Dermis lymphatic vessel endothelial cell (primary cell): Measurements from ENCODE around the gene OR56A3. TPM values are rescaled to one million over a fixed set of nuclear protein-coding genes. Genes with fewer than 3 reads are reported as not detected.

Source experiments
- total RNA-seq: library from RNA; depleted of rRNA; stranded (reverse); fragments of >200 nt; gene quantifications from 2 replicates; pipeline ENCODE4 v1.2.1, GENCODE V29; 2014

Gene OR56A3, protein sequence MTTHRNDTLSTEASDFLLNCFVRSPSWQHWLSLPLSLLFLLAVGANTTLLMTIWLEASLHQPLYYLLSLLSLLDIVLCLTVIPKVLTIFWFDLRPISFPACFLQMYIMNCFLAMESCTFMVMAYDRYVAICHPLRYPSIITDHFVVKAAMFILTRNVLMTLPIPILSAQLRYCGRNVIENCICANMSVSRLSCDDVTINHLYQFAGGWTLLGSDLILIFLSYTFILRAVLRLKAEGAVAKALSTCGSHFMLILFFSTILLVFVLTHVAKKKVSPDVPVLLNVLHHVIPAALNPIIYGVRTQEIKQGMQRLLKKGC
- not detected in 2 replicates for total RNA-seq

DNA sequence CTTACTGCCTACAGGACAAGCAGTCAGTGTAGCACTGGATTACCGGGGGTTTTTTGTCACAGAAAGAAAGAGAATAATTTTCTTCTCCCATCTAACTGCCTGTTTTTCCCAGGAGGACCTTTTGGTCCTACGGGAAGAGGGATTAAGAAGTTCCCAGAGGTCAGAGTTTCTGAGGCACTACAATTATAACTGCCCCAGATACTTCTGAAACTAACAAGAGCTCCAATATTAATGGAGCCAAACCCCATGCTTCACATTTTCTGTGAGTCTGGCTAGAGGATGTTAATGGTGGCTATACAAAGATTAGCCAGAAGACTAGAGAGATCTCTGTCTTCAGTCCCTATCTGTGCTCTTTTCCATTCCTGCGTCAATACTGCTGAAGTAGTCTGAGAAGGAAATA lies at the start of gene OR56A3:
Gene OR56A3, plus strand, starts transcription at position 301 of the 400 bp plus-strand sequence. CDS start 5,096 bp downstream, outside the sequence.

DNA sequence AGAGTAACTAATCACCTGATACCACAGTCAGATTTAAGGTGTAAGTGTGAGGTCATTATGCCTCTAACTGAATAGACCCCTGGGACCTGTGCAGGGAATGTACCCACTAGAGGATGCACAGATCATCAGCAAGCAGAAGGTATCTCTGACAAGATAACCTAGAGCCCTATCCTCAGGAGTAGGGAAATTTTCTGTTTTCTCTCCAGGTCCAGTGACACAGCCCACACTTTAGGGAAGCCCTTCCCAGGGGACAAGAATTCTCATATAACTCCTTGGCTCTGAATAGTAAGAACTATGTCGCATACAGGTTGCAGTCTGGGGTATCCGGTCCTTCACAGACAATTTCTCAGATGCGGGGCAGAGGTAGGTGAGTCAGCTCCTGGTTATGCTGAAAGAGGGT lies 49.1 kb upstream of the OR56A3 start, which contains the start of gene OR52E5:
Gene OR52E5, plus strand, starts transcription at position 301 of the 400 bp plus-strand sequence. CDS start 7,569 bp downstream, outside the sequence.

GRCh38 chr11:5968394-5968793 lies 26.3 kb downstream of the OR56A3 start, which contains the start of gene OR56A5:
TSS of gene OR56A5 (minus strand) at chr11:5968494. CDS start at chr11:5968494, 0 bp downstream.

GRCh38 chr11:5986885-5987284 lies 44.8 kb downstream of the OR56A3 start, which contains the start of gene OR52L1:
TSS of gene OR52L1 (minus strand) at chr11:5986985. CDS start at chr11:5986930, 55 bp downstream.

Other genes starting within 250 kb of the OR56A3 start
- not detected in 2 replicates for gene OR56B1, start 205.8 kb upstream of the OR56A3 start, total RNA-seq
- gene OR52N4, start 188.0 kb upstream of the OR56A3 start, total RNA-seq = not detected in 2 replicates
- not detected in 2 replicates for gene OR52N5, start 158.9 kb upstream of the OR56A3 start, total RNA-seq
- not detected in 2 replicates for gene OR52N1, start 151.0 kb upstream of the OR56A3 start, total RNA-seq
- gene OR52N2, start 133.3 kb upstream of the OR56A3 start, total RNA-seq = not detected in 2 replicates
- not detected in 2 replicates for gene OR52E6, start 100.4 kb upstream of the OR56A3 start, total RNA-seq
- gene OR52E8, start 84.6 kb upstream of the OR56A3 start, total RNA-seq = not detected in 2 replicates
- gene OR52E4, start 61.6 kb upstream of the OR56A3 start, total RNA-seq = not detected in 2 replicates
- not detected in 2 replicates for gene OR52E5, start 49.0 kb upstream of the OR56A3 start, total RNA-seq
- not detected in 2 replicates for gene OR56A5, start 26.2 kb downstream of the OR56A3 start, total RNA-seq
- gene OR52L1, start 44.7 kb downstream of the OR56A3 start, total RNA-seq = not detected in 2 replicates
- gene OR56A4, start 64.7 kb downstream of the OR56A3 start, total RNA-seq = not detected in 2 replicates
- gene OR56A1, start 88.5 kb downstream of the OR56A3 start, total RNA-seq = not detected in 2 replicates
- not detected in 2 replicates for gene OR56B4, start 165.4 kb downstream of the OR56A3 start, total RNA-seq
- not detected in 2 replicates for gene OR52B2, start 228.1 kb downstream of the OR56A3 start, total RNA-seq